OCI-LY1 (cell line): Measurements from ENCODE around the gene DNAAF5.

Experiments used
- EZH2 ChIP-seq: fragments of 200-600 bp; sonication (generic), shearing (Covaris generic); IDR thresholded peaks from 2 replicates; pipeline ENCODE4 v1.8.0; 2017; ENCODE audit warnings: borderline replicate concordance, mixed run types, mild to moderate bottlenecking, antibody characterized with exemption, low read length, moderate library complexity, mixed read lengths
- TF ChIP-seq, protein P1 (sequence below): fragments of 200-600 bp; sonication (generic), shearing (Covaris generic); IDR thresholded peaks from 2 replicates; pipeline ENCODE4 v1.5.1; 2017; ENCODE audit warnings: mild to moderate bottlenecking, antibody characterized with exemption, low read length, moderate library complexity, mixed read lengths

DNA sequence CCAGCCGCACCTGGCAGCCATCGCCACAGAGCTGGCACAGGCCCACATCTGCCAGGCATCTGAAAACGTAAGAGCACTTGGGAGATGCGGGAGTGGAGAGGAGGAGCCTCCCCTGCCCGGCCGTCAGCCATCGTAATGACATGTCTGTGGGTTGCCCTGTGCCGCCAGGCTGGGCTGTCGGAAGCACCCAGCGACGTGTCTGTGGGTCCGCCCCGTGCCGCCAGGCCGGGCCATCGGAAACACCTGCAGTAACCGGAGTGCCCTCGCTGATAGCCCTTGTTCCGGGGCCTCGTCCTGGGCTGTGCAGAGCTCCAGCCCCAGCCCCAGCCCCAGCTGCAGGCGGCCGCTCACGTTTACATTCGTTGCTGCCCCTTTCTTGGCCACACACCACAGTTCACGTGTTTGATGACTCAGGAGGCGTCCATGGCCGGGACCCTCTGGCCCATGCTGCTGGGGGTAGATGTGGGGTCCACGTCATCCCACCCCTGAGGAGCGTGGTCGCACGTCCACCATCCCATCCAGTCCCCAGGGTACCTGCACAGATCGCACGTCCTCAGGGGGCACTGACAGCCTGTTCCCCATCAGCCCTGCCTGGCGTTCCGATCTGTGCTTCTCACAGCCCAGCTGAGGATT is 30.5 kb downstream of the DNAAF5 start:
- TF ChIP-seq, protein P1, sequence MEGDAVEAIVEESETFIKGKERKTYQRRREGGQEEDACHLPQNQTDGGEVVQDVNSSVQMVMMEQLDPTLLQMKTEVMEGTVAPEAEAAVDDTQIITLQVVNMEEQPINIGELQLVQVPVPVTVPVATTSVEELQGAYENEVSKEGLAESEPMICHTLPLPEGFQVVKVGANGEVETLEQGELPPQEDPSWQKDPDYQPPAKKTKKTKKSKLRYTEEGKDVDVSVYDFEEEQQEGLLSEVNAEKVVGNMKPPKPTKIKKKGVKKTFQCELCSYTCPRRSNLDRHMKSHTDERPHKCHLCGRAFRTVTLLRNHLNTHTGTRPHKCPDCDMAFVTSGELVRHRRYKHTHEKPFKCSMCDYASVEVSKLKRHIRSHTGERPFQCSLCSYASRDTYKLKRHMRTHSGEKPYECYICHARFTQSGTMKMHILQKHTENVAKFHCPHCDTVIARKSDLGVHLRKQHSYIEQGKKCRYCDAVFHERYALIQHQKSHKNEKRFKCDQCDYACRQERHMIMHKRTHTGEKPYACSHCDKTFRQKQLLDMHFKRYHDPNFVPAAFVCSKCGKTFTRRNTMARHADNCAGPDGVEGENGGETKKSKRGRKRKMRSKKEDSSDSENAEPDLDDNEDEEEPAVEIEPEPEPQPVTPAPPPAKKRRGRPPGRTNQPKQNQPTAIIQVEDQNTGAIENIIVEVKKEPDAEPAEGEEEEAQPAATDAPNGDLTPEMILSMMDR: no peak
- no peak for TF ChIP-seq EZH2
